ENCODE data around the gene LGALS3.

Gene LGALS3

GRCh38 chr14:55190906-55191202, 61.8 kb downstream of the LGALS3 start:
- DNase-seq (ENCODE audit: low read depth in 2 of 3, low spot score in 1 of 3) = peak in 1 of 3 donors; percentile 8

- DNase-seq (ENCODE audit: low read depth in 2 of 3, low spot score in 1 of 3) = peak; percentile 84 to 88 (median 86)
These were observed 62.4 kb downstream of the LGALS3 start, which contains the start of gene DLGAP5 for GRCh38 chr14:55191203-55192053. TSS of gene DLGAP5 (minus strand) at chr14:55191585. CDS start at chr14:55189179, 2,406 bp downstream.

- no peak for DNase-seq (ENCODE audit: low read depth in 2 of 3, low spot score in 1 of 3)
These were observed 63.1 kb downstream of the LGALS3 start for GRCh38 chr14:55192054-55192621.

GRCh38 chr14:55194656-55195355, 65.8 kb downstream of the LGALS3 start:
- no peak for DNase-seq (ENCODE audit: low read depth in 2 of 3, low spot score in 1 of 3)
